Neutrophil (primary cell): Measurements from ENCODE around the gene KDM8.

Experiments used
- H3K27ac ChIP-seq: fragments of 200-600 bp; sonication (generic); 2 replicates; pipeline ENCODE4 v1.5.1; 2016; ENCODE audit warnings: mild to moderate bottlenecking, moderate library complexity
- H3K27me3 ChIP-seq: fragments of 200-600 bp; sonication (generic); 2 replicates; pipeline ENCODE4 v1.6.0; 2016; ENCODE audit warnings: mild to moderate bottlenecking
- H3K36me3 ChIP-seq: fragments of 200-600 bp; sonication (generic); 2 replicates; pipeline ENCODE4 v1.5.1; 2017
- H3K4me1 ChIP-seq, 2 experiments: fragments of 200-600 bp in 1 of 2; sonication (generic) in 1 of 2; 1 replicate in 1 of 2; 2 replicates in 1 of 2; pipeline versions ENCODE4 v1.5.1 to v1.6.1; 2013 to 2016; ENCODE audit warnings: low read depth in 1 of 2, low read length in 1 of 2, mild to moderate bottlenecking in 1 of 2, moderate library complexity in 1 of 2; ENCODE audit not compliant: control insufficient read depth in 1 of 2, insufficient read depth in 1 of 2
- H3K4me3 ChIP-seq, 2 experiments: fragments of 200-600 bp in 1 of 2; sonication (generic) in 1 of 2; 1 replicate in 1 of 2; 2 replicates in 1 of 2; pipeline ENCODE4 v1.5.1; 2013 to 2016; ENCODE audit warnings: low read depth in 1 of 2, low read length in 1 of 2, mild to moderate bottlenecking in 1 of 2, moderate library complexity in 1 of 2
- H3K9me3 ChIP-seq: fragments of 200-600 bp; sonication (generic); 2 replicates; pipeline ENCODE4 v1.5.1; 2016
- CTCF ChIP-seq: fragments of 200-600 bp; sonication (generic); IDR thresholded peaks from 2 replicates; pipeline ENCODE4 v1.5.1; 2016; ENCODE audit warnings: antibody characterized with exemption

Gene KDM8

GRCh38 chr16:27190316-27190871 is 12.9 kb upstream of the KDM8 start:
- peaks cover 0 to 4% of the 10 kb centered on the region in 2 experiments for H3K4me1 ChIP-seq
- peaks cover 15% of the 10 kb centered on the region for H3K27me3 ChIP-seq
- TF ChIP-seq CTCF, result no peak
- H3K9me3 ChIP-seq, result no peaks in the 10 kb centered on the region
- no peak overlapping the region for H3K27ac ChIP-seq
- no peak overlapping the region for H3K4me3 ChIP-seq
- H3K36me3 ChIP-seq, result no peaks in the 10 kb centered on the region

- peaks cover 0 to 4% of the 10 kb centered on the region in 2 experiments for H3K4me1 ChIP-seq
- H3K36me3 ChIP-seq, result no peaks in the 10 kb centered on the region
- no peaks in the 10 kb centered on the region for H3K9me3 ChIP-seq
- TF ChIP-seq CTCF, result no peak
- peaks cover 15% of the 10 kb centered on the region for H3K27me3 ChIP-seq
- H3K27ac ChIP-seq, result no peak overlapping the region
- no peak overlapping the region for H3K4me3 ChIP-seq
These were observed 11.9 kb upstream of the KDM8 start for GRCh38 chr16:27191352-27191924.

GRCh38 chr16:27193300-27193990 is 9.9 kb upstream of the KDM8 start:
- H3K36me3 ChIP-seq, result no peaks in the 10 kb centered on the region
- peaks cover 15% of the 10 kb centered on the region for H3K27me3 ChIP-seq
- no peak overlapping the region for H3K27ac ChIP-seq
- no peak overlapping the region for H3K4me3 ChIP-seq
- H3K4me1 ChIP-seq, result peaks cover 0 to 4% of the 10 kb centered on the region in 2 experiments
- H3K9me3 ChIP-seq, result no peaks in the 10 kb centered on the region
- TF ChIP-seq CTCF, result no peak

GRCh38 chr16:27195076-27195741 is 8.1 kb upstream of the KDM8 start:
- no peak overlapping the region for H3K27ac ChIP-seq
- H3K4me1 ChIP-seq, result peaks cover 16 to 17% of the 10 kb centered on the region in 2 experiments
- no peaks in the 10 kb centered on the region for H3K9me3 ChIP-seq
- TF ChIP-seq CTCF, result no peak
- no peaks in the 10 kb centered on the region for H3K36me3 ChIP-seq
- peaks cover 3% of the 10 kb centered on the region for H3K27me3 ChIP-seq
- H3K4me3 ChIP-seq, result no peak overlapping the region

- H3K27ac ChIP-seq, result no peak overlapping the region
- H3K4me1 ChIP-seq, result peaks cover 17 to 21% of the 10 kb centered on the region in 2 experiments
- no peaks in the 10 kb centered on the region for H3K9me3 ChIP-seq
- no peak for TF ChIP-seq CTCF
- H3K36me3 ChIP-seq, result no peaks in the 10 kb centered on the region
- H3K4me3 ChIP-seq, result no peak overlapping the region
- no peaks in the 10 kb centered on the region for H3K27me3 ChIP-seq
These were observed 7.3 kb upstream of the KDM8 start for GRCh38 chr16:27195941-27196595.
